GM23338 (cell line): Measurements from ENCODE around the gene CYGB. TPM values are rescaled to one million over a fixed set of nuclear protein-coding genes. Genes with fewer than 3 reads are reported as not detected.
A peak's percentile ranks its signal among the peaks of the same experiment; 100 is the strongest.

ENCODE experiments used
- ATAC-seq: fragments of 200-7000 bp; cut with Tn5 transposase; 3 replicates; pipeline ENCODE4 v1.9.1; 2020
- DNase-seq: peaks from one replicate; pipeline ENCODE4 v3.0.0-alpha.2; 2015; ENCODE audit warnings: low spot score
- H2AFZ ChIP-seq: fragments of 200-600 bp; sonication (generic); 2 replicates; pipeline ENCODE4 v1.8.0; 2016; ENCODE audit warnings: antibody characterized with exemption, mild to moderate bottlenecking, moderate library complexity
- H3F3A ChIP-seq: fragments of 200-600 bp; sonication (generic); replicated peaks from 2 replicates; pipeline ENCODE4 v1.8.0; 2017; ENCODE audit warnings: antibody characterized with exemption, mixed run types, low read depth
- H3K27ac ChIP-seq: fragments of 200-600 bp; sonication (generic); 2 replicates; pipeline ENCODE4 v1.6.1; 2016; ENCODE audit warnings: low read depth
- H3K27me3 ChIP-seq: fragments of 200-600 bp; sonication (generic); 2 replicates; pipeline ENCODE4 v1.8.0; 2016; ENCODE audit warnings: mild to moderate bottlenecking, mixed run types, moderate library complexity; ENCODE audit not compliant: insufficient read depth
- H3K36me3 ChIP-seq: fragments of 200-600 bp; sonication (generic); 2 replicates; pipeline ENCODE4 v1.8.0; 2016; ENCODE audit warnings: mild to moderate bottlenecking; ENCODE audit not compliant: insufficient read depth
- H3K4me1 ChIP-seq: fragments of 200-600 bp; sonication (generic); 2 replicates; pipeline ENCODE4 v1.8.0; 2016; ENCODE audit warnings: mild to moderate bottlenecking, moderate library complexity; ENCODE audit not compliant: insufficient read depth
- H3K4me2 ChIP-seq: fragments of 200-600 bp; sonication (generic); 2 replicates; pipeline ENCODE4 v1.7.1; 2017; ENCODE audit warnings: mixed run types
- H3K4me3 ChIP-seq: fragments of 200-600 bp; sonication (generic); 2 replicates; pipeline ENCODE4 v1.6.1; 2016; ENCODE audit warnings: mixed run types
- H3K79me2 ChIP-seq: fragments of 200-600 bp; sonication (generic); replicated peaks from 2 replicates; pipeline ENCODE4 v1.8.0; 2017; ENCODE audit warnings: mild to moderate bottlenecking; ENCODE audit not compliant: insufficient read depth
- H3K9me2 ChIP-seq: fragments of 200-600 bp; sonication (generic); 2 replicates; pipeline ENCODE4 v1.8.0; 2017; ENCODE audit not compliant: insufficient read depth
- H4K20me1 ChIP-seq: fragments of 200-600 bp; sonication (generic); replicated peaks from 2 replicates; pipeline ENCODE4 v1.8.0; 2017; ENCODE audit warnings: mild to moderate bottlenecking; ENCODE audit not compliant: insufficient read depth
- H3K27ac Mint-ChIP-seq: 2 replicates; pipeline ENCODE4 v1.8.0; 2020; ENCODE audit warnings: inconsistent platforms, mild to moderate bottlenecking, moderate library complexity, mixed read lengths
- H3K27me3 Mint-ChIP-seq: 3 replicates; pipeline ENCODE4 v1.8.0; 2022; ENCODE audit warnings: low read depth, mild to moderate bottlenecking, moderate library complexity, mixed read lengths, inconsistent platforms; ENCODE audit not compliant: insufficient read depth, poor library complexity
- H3K36me3 Mint-ChIP-seq: 3 replicates; pipeline ENCODE4 v1.8.0; 2021; ENCODE audit warnings: low read depth, mild to moderate bottlenecking, inconsistent platforms, moderate library complexity, mixed read lengths
- H3K4me1 Mint-ChIP-seq: 3 replicates; pipeline ENCODE4 v1.8.0; 2020; ENCODE audit warnings: mild to moderate bottlenecking, inconsistent platforms, mixed read lengths
- H3K4me3 Mint-ChIP-seq: 3 replicates; pipeline ENCODE4 v1.8.0; 2021; ENCODE audit warnings: moderate library complexity, mild to moderate bottlenecking, inconsistent platforms, mixed read lengths
- H3K9me3 Mint-ChIP-seq: 3 replicates; pipeline ENCODE4 v1.8.0; 2020; ENCODE audit warnings: moderate library complexity, mild to moderate bottlenecking, inconsistent platforms, mixed read lengths
- CREB1 ChIP-seq: fragments of 250-450 bp; sonication (Bioruptor Pico); IDR thresholded peaks from 2 replicates; pipeline ENCODE4 v1.5.0; 2020; ENCODE audit warnings: low read depth, mild to moderate bottlenecking, moderate library complexity
- ETS1 ChIP-seq: IDR thresholded peaks from 2 replicates; pipeline ENCODE4 v1.6.1; 2016; ENCODE audit warnings: antibody characterized with exemption
- EZH2 ChIP-seq: fragments of 200-600 bp; sonication (generic); IDR thresholded peaks from one replicate; pipeline ENCODE4 v1.8.0; 2017; ENCODE audit warnings: antibody characterized with exemption, mild to moderate bottlenecking, low read depth; ENCODE audit not compliant: unreplicated experiment
- JUNB ChIP-seq: IDR thresholded peaks from one replicate; pipeline ENCODE4 v1.6.1; 2016; ENCODE audit warnings: antibody characterized with exemption; ENCODE audit not compliant: unreplicated experiment
- NANOG ChIP-seq: IDR thresholded peaks from 2 replicates; pipeline ENCODE4 v1.6.1; 2016; ENCODE audit warnings: antibody characterized with exemption, borderline replicate concordance
- POLR2AphosphoS5 ChIP-seq: IDR thresholded peaks from 2 replicates; pipeline ENCODE4 v1.6.1; 2016; ENCODE audit warnings: antibody characterized with exemption, low read depth
- REST ChIP-seq: IDR thresholded peaks from one replicate; pipeline ENCODE4 v1.6.1; 2018; ENCODE audit warnings: antibody characterized with exemption; ENCODE audit not compliant: unreplicated experiment
- STAT1 ChIP-seq: IDR thresholded peaks from one replicate; pipeline ENCODE4 v1.6.1; 2016; ENCODE audit warnings: antibody characterized with exemption; ENCODE audit not compliant: unreplicated experiment
- ZNF331 ChIP-seq: fragments of 250-450 bp; sonication (Bioruptor Pico); IDR thresholded peaks from 2 replicates; pipeline ENCODE4 v1.5.0; 2020; ENCODE audit warnings: low read depth, mild to moderate bottlenecking, moderate library complexity
- polyA plus RNA-seq: library from polyadenylated mRNA; unstranded; fragments of >200 nt; fragmentation: Nextera tagmentation; extraction: Ambion mirVana; gene quantifications from 2 replicates; pipeline ENCODE4 v1.2.1, GENCODE V29; 2016
- total RNA-seq: library from RNA; depleted of rRNA; stranded (reverse); fragments of >200 nt; shearing (Covaris generic); gene quantifications from 2 replicates; pipeline ENCODE4 v1.2.3, GENCODE V29; 2014

CYGB gene
- total and polyA plus RNA-seq, 2 experiments from 2014 or later = 1.2 to 1.7 TPM

GRCh38 chr17:76544546-76545365 is 7.2 kb upstream of the CYGB start:
- no peaks in the 10 kb centered on the region for H3K36me3 ChIP-seq
- H4K20me1 ChIP-seq = no peaks in the 10 kb centered on the region
- Mint-ChIP-seq H3K9me3 (no peaks in the 10 kb centered on the region; the same call in 2 of the 3 replicates), H3K27me3 (peaks cover 27% of the 10 kb centered on the region), H3K27ac (no peak overlapping the region), H3K36me3 (no peaks in the 10 kb centered on the region), H3K4me1 (peaks cover 33% of the 10 kb centered on the region), H3K4me3 (no peak overlapping the region)
- TF ChIP-seq STAT1 = no peak
- TF ChIP-seq REST = no peak
- no peak for TF ChIP-seq ETS1
- no peak for TF ChIP-seq POLR2AphosphoS5
- no peak for TF ChIP-seq EZH2
- no peak for TF ChIP-seq NANOG
- TF ChIP-seq CREB1 (CRISPR knock-in tag) = no peak
- peaks cover 22% of the 10 kb centered on the region for H3K4me1 ChIP-seq
- H3K4me2 ChIP-seq = 0 out of 2 replicates have a peak overlapping the region, but pooled peaks have one; percentile 48
- no peaks in the 10 kb centered on the region for H3K9me2 ChIP-seq
- no peak overlapping the region for H3K27ac ChIP-seq
- H3F3A ChIP-seq = peaks cover under 1% of the 10 kb centered on the region; the same call in 1 of the 2 replicates
- H3K4me3 ChIP-seq = no peak overlapping the region
- H3K27me3 ChIP-seq = peaks cover 3% of the 10 kb centered on the region
- H2AFZ ChIP-seq = no peak overlapping the region
- DNase-seq = peak; percentile 9
- no peaks in the 10 kb centered on the region for H3K79me2 ChIP-seq
- no peak for ATAC-seq

GRCh38 chr17:76543826-76544545 is 6.5 kb upstream of the CYGB start:
- ATAC-seq = no peak
- peak; percentile 27 for DNase-seq
- no peaks in the 10 kb centered on the region; the same call in 2 of the 3 replicates for H3K9me3 Mint-ChIP-seq
- H2AFZ ChIP-seq = no peak overlapping the region
- no peaks in the 10 kb centered on the region for H3K36me3 Mint-ChIP-seq
- no peaks in the 10 kb centered on the region for H3K36me3 ChIP-seq
- H3K9me2 ChIP-seq = no peaks in the 10 kb centered on the region
- no peak overlapping the region; the same call in 2 of the 3 replicates for H3K4me3 Mint-ChIP-seq
- no peak overlapping the region for H3K27ac ChIP-seq
- H3K27me3 Mint-ChIP-seq = peaks cover 33% of the 10 kb centered on the region
- H3K27ac Mint-ChIP-seq = no peak overlapping the region
- no peaks in the 10 kb centered on the region for H4K20me1 ChIP-seq
- peaks cover 41% of the 10 kb centered on the region for H3K4me1 Mint-ChIP-seq
- no peak overlapping the region for H3K4me3 ChIP-seq
- H3K27me3 ChIP-seq = peaks cover 11% of the 10 kb centered on the region
- peaks cover 22% of the 10 kb centered on the region for H3K4me1 ChIP-seq
- H3K79me2 ChIP-seq = no peaks in the 10 kb centered on the region
- H3F3A ChIP-seq = peaks cover 5% of the 10 kb centered on the region; the same call in 1 of the 2 replicates
- H3K4me2 ChIP-seq = peak overlapping the region; percentile 48; the same call in 1 of the 2 replicates
- no peak for TF ChIP-seq EZH2
- TF ChIP-seq ZNF331 (CRISPR knock-in tag) = no peak
- no peak for TF ChIP-seq POLR2AphosphoS5
- no peak for TF ChIP-seq JUNB
